Glutamatergic neuron (in vitro differentiated cells): ENCODE results near the gene LPAR2. TPM values are rescaled to one million over a fixed set of nuclear protein-coding genes. Genes with fewer than 3 reads are reported as not detected.

Source experiments
- DNase-seq: peaks from one replicate; pipeline ENCODE4 v3.0.0; 2022
- H3K27ac Mint-ChIP-seq: one replicate; pipeline ENCODE4 v1.8.0; 2020; ENCODE audit warnings: mild to moderate bottlenecking, mixed read lengths, inconsistent platforms; ENCODE audit not compliant: unreplicated experiment
- H3K27me3 Mint-ChIP-seq: one replicate; pipeline ENCODE4 v1.8.0; 2020; ENCODE audit warnings: mild to moderate bottlenecking, moderate library complexity, mixed read lengths, inconsistent platforms; ENCODE audit not compliant: unreplicated experiment
- H3K36me3 Mint-ChIP-seq: one replicate; pipeline ENCODE4 v1.8.0; 2020; ENCODE audit warnings: mild to moderate bottlenecking, mixed read lengths, inconsistent platforms; ENCODE audit not compliant: unreplicated experiment
- H3K4me1 Mint-ChIP-seq: one replicate; pipeline ENCODE4 v1.8.0; 2020; ENCODE audit warnings: mild to moderate bottlenecking, low read depth, mixed read lengths, inconsistent platforms; ENCODE audit not compliant: unreplicated experiment
- H3K4me3 Mint-ChIP-seq: one replicate; pipeline ENCODE4 v1.8.0; 2020; ENCODE audit warnings: mild to moderate bottlenecking, mixed read lengths, inconsistent platforms; ENCODE audit not compliant: unreplicated experiment
- H3K9me3 Mint-ChIP-seq: one replicate; pipeline ENCODE4 v1.8.0; 2020; ENCODE audit warnings: mild to moderate bottlenecking, moderate library complexity, mixed read lengths, inconsistent platforms; ENCODE audit not compliant: unreplicated experiment
- total RNA-seq: library from RNA; stranded (reverse); fragmentation: NEBNext Ultra II Directional; extraction: Animal tissue kit (Norgen Biotek cat#: 25700); gene quantifications from one replicate; pipeline ENCODE4 v1.2.1, GENCODE V29; 2021; ENCODE audit not compliant: unreplicated experiment
- TF ChIP-seq, protein P1 (sequence below): fragments of 200-600 bp; sonication (generic); IDR thresholded peaks from one replicate; pipeline ENCODE4 v1.5.0; 2021; ENCODE audit not compliant: partially characterized antibody, unreplicated experiment

LPAR2 gene
- total RNA-seq, 1 donor from 2014 or later: 364 TPM

DNA sequence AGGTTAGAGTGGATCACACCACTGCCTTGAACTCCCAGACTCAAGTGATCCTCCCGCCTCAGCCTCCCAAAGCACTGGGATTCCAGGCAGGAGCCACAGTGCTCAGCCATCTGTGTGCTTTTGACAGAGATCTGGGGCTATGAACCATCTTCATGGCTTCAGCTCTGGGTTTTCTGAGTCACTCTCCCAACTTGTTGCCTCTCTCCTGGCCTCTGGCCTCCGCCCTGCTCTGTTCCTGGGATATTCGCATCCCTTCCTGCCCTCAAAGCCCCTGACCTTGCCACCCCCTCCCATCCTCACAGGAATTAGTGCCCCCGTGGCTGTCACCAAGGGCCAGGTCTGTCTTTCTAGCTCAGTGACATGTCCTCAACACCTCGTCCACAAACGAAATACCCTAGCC, 21.1 kb upstream of the LPAR2 start:
- no peaks in the 10 kb centered on the region for H3K36me3 Mint-ChIP-seq
- no peak for DNase-seq
- H3K4me1 Mint-ChIP-seq: peaks cover 2% of the 10 kb centered on the region
- H3K4me3 Mint-ChIP-seq: no peak overlapping the region
- H3K27ac Mint-ChIP-seq: no peak overlapping the region
- H3K9me3 Mint-ChIP-seq: peaks cover 8% of the 10 kb centered on the region
- TF ChIP-seq, protein P1, sequence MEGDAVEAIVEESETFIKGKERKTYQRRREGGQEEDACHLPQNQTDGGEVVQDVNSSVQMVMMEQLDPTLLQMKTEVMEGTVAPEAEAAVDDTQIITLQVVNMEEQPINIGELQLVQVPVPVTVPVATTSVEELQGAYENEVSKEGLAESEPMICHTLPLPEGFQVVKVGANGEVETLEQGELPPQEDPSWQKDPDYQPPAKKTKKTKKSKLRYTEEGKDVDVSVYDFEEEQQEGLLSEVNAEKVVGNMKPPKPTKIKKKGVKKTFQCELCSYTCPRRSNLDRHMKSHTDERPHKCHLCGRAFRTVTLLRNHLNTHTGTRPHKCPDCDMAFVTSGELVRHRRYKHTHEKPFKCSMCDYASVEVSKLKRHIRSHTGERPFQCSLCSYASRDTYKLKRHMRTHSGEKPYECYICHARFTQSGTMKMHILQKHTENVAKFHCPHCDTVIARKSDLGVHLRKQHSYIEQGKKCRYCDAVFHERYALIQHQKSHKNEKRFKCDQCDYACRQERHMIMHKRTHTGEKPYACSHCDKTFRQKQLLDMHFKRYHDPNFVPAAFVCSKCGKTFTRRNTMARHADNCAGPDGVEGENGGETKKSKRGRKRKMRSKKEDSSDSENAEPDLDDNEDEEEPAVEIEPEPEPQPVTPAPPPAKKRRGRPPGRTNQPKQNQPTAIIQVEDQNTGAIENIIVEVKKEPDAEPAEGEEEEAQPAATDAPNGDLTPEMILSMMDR: no peak
- peaks cover 4% of the 10 kb centered on the region for H3K27me3 Mint-ChIP-seq

DNA sequence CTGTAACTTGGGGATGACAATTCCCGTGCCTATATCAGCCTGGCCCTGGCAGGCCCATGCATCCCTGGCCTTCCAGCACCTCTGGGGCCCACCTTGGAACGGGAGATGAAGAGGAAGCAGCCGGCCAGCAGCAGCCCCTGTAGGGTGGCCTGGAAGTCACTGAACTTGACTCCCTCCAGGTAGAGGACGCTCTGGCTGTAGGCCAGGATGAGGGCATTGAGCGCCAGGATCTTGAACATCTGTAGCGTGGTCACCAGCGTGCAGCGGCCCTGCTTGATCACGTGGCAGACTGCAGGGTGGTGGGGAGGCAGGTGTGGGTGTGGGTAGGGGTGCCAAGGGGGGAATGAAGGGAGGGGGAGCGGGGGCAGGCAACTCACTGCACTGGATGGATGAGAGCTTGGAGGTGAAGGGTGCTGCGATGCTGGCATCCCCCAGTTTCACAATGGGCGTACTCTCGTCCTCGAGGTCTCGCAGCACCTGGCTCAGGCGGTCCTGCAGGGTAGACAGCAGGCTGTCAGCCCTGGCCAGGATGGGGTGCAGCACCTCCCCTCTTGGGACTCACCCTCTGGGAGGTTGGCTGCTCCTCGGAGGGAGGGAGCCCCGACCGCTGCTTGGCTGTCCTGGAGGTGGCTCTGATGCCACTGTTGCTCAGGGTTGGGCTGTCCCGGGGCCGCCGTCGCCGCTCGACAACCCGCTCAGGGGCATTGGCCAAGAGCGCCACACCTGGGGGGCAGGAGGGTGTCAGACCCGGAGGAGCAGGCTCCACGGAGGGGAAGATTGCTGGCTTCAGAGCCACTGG, 19.2 kb upstream of the LPAR2 start:
- Mint-ChIP-seq H3K4me1 (peaks cover 9% of the 10 kb centered on the region), H3K9me3 (peaks cover 16% of the 10 kb centered on the region), H3K27ac (no peak overlapping the region), H3K4me3 (no peak overlapping the region), H3K36me3 (no peaks in the 10 kb centered on the region), H3K27me3 (peaks cover 11% of the 10 kb centered on the region)
- TF ChIP-seq, protein P1: no peak
- no peak for DNase-seq

DNA sequence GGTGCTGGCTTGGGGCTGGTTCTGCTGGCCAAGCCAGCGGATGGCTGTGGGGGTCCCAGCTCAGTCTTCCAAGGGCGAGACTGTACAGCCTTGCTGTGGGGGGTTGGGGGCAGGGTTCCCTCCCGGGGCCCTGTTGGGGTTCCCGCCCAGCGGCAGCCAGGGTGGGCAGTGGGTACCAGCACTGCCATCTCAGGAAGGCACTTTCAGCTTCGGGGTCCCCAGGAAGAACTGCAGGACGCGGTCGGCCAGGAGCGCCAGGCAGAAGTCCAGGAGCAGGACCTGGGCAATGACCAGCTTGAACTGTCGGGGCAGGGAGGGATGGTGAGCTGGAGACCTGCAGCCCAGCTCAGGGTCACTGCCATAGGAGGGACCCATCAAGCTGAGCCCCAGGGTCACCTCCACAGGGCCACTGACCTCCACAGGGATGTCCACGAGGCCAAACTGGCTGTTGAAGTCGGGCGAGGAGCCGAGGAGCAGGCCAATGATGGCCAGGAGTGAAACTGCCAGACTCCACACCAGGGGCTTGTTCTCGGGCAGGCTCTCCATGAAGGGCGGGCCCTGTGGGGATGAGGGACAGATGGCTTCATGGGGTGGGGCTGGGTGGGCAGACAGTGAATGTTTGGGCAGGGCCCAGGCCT, 17.3 kb upstream of the LPAR2 start:
- TF ChIP-seq, protein P1: no peak
- H3K9me3 Mint-ChIP-seq: peaks cover 23% of the 10 kb centered on the region
- H3K27ac Mint-ChIP-seq: no peak overlapping the region
- peaks cover 13% of the 10 kb centered on the region for H3K4me1 Mint-ChIP-seq
- H3K27me3 Mint-ChIP-seq: peaks cover 13% of the 10 kb centered on the region
- DNase-seq: no peak
- H3K36me3 Mint-ChIP-seq: no peaks in the 10 kb centered on the region
- H3K4me3 Mint-ChIP-seq: no peak overlapping the region

DNA sequence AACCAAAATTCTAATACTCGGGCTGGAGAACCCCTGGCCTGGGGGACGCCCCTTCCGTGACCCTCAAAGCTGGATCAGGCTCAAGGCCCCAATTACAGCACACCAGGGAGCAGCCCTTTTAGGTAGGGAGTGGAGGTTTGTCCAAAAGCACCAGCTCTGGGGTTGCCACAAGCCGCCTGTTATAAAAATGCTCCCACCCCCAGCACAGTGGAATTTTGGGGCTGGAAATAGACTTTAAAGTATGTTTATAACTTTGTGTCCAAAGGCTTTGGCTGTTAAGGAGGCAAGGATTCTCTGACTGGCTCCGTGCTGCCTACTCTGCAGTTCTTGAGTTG, 16.0 kb upstream of the LPAR2 start:
- no peak for DNase-seq
- peaks cover 13% of the 10 kb centered on the region for H3K27me3 Mint-ChIP-seq

More for the DNA sequence above, 16.0 kb upstream of the LPAR2 start:
- peaks cover 26% of the 10 kb centered on the region for H3K9me3 Mint-ChIP-seq
- H3K36me3 Mint-ChIP-seq: no peaks in the 10 kb centered on the region
- TF ChIP-seq, protein P1: peak; percentile 67
- H3K4me1 Mint-ChIP-seq: peaks cover 13% of the 10 kb centered on the region
- peak overlapping the region; percentile 100 for H3K27ac Mint-ChIP-seq
- peak overlapping the region; percentile 95 for H3K4me3 Mint-ChIP-seq
